ENCODE results near the gene BHLHE40.

The BHLHE40 gene

GRCh38 chr3:4939276-4939675, 40.0 kb upstream of the BHLHE40 start:
- Histone ChIP-seq H3K9me2 (replicated peaks; ENCODE audit: insufficient read depth, low read length) (no peaks in the 10 kb centered on the region), H3K27me3 (ENCODE audit: low read length) (no peaks in the 10 kb centered on the region)
- TF ChIP-seq EZH2phosphoT487 (conservative IDR thresholded peaks at IDR 0.05; ENCODE audit: low read length) (no peak), CTCF (IDR thresholded peaks at IDR 0.05; ENCODE audit: insufficient read depth, low read length, poor library complexity, severe bottlenecking) (no peak)

GRCh38 chr3:4940985-4941384, 38.3 kb upstream of the BHLHE40 start:
- H3K4me2 ChIP-seq (ENCODE audit: low read depth, low read length, poor library complexity, severe bottlenecking), result no peak overlapping the region
- no peaks in the 10 kb centered on the region for H3K9me2 ChIP-seq (replicated peaks; ENCODE audit: insufficient read depth, low read length)
- no peak overlapping the region for H3K4me3 ChIP-seq (ENCODE audit: insufficient read depth, low read length, poor library complexity, severe bottlenecking)
- no peaks in the 10 kb centered on the region for H4K20me1 ChIP-seq (ENCODE audit: low read depth, low read length)
- H3K27ac ChIP-seq (ENCODE audit: low read depth, low read length), result no peak overlapping the region
- H3K27me3 ChIP-seq (ENCODE audit: low read length), result no peaks in the 10 kb centered on the region
- no peak overlapping the region for H2AFZ ChIP-seq (ENCODE audit: low read depth, low read length, severe bottlenecking)
- H3K36me3 ChIP-seq (ENCODE audit: low read length), result no peaks in the 10 kb centered on the region
- no peaks in the 10 kb centered on the region for H3K9me3 ChIP-seq (ENCODE audit: insufficient read depth, low read length)
- TF ChIP-seq EZH2phosphoT487 (conservative IDR thresholded peaks at IDR 0.05; ENCODE audit: low read length), result no peak
- TF ChIP-seq CTCF (IDR thresholded peaks at IDR 0.05; ENCODE audit: insufficient read depth, low read length, poor library complexity, severe bottlenecking), result no peak
- H3K79me2 ChIP-seq (ENCODE audit: insufficient read depth, low read length), result no peaks in the 10 kb centered on the region
- H3K9ac ChIP-seq (ENCODE audit: low read length), result no peak overlapping the region
- no peaks in the 10 kb centered on the region for H3F3A ChIP-seq (ENCODE audit: insufficient read depth)

More at GRCh38 chr3:4939276-4939675, 40.0 kb upstream of the BHLHE40 start:
- no peak overlapping the region for H2AFZ ChIP-seq (ENCODE audit: low read depth, low read length, severe bottlenecking)
- no peak overlapping the region for H3K4me3 ChIP-seq (ENCODE audit: insufficient read depth, low read length, poor library complexity, severe bottlenecking)
- no peak overlapping the region for H3K4me2 ChIP-seq (ENCODE audit: low read depth, low read length, poor library complexity, severe bottlenecking)
- no peak overlapping the region for H3K27ac ChIP-seq (ENCODE audit: low read depth, low read length)
- no peaks in the 10 kb centered on the region for H3K9me3 ChIP-seq (ENCODE audit: insufficient read depth, low read length)
- no peaks in the 10 kb centered on the region for H3F3A ChIP-seq (ENCODE audit: insufficient read depth)
- no peaks in the 10 kb centered on the region for H3K36me3 ChIP-seq (ENCODE audit: low read length)
- H3K79me2 ChIP-seq (ENCODE audit: insufficient read depth, low read length), result no peaks in the 10 kb centered on the region
- H3K9ac ChIP-seq (ENCODE audit: low read length), result no peak overlapping the region
- H4K20me1 ChIP-seq (ENCODE audit: low read depth, low read length), result no peaks in the 10 kb centered on the region

- Histone ChIP-seq H3K9me3 (ENCODE audit: insufficient read depth, low read length) (no peaks in the 10 kb centered on the region), H3K4me3 (ENCODE audit: insufficient read depth, low read length, poor library complexity, severe bottlenecking) (no peak overlapping the region), H4K20me1 (ENCODE audit: low read depth, low read length) (no peaks in the 10 kb centered on the region), H3K4me2 (ENCODE audit: low read depth, low read length, poor library complexity, severe bottlenecking) (no peak overlapping the region), H3K79me2 (ENCODE audit: insufficient read depth, low read length) (no peaks in the 10 kb centered on the region), H3K27me3 (ENCODE audit: low read length) (no peaks in the 10 kb centered on the region), H3F3A (ENCODE audit: insufficient read depth) (no peaks in the 10 kb centered on the region), H3K9me2 (replicated peaks; ENCODE audit: insufficient read depth, low read length) (no peaks in the 10 kb centered on the region), H3K36me3 (ENCODE audit: low read length) (no peaks in the 10 kb centered on the region), H2AFZ (ENCODE audit: low read depth, low read length, severe bottlenecking) (no peak overlapping the region), H3K27ac (ENCODE audit: low read depth, low read length) (no peak overlapping the region), H3K9ac (ENCODE audit: low read length) (no peak overlapping the region)
- TF ChIP-seq CTCF (IDR thresholded peaks at IDR 0.05; ENCODE audit: insufficient read depth, low read length, poor library complexity, severe bottlenecking), result no peak
- TF ChIP-seq EZH2phosphoT487 (conservative IDR thresholded peaks at IDR 0.05; ENCODE audit: low read length), result no peak
Observed at GRCh38 chr3:4943549-4943948, 35.7 kb upstream of the BHLHE40 start.
